Measurements from ENCODE around the gene BEST1. TPM values are rescaled to one million over a fixed set of nuclear protein-coding genes. Genes with fewer than 3 reads are reported as not detected.

BEST1 gene
- total RNA-seq, 1 donor from 2014 or later, result not detected

DNA sequence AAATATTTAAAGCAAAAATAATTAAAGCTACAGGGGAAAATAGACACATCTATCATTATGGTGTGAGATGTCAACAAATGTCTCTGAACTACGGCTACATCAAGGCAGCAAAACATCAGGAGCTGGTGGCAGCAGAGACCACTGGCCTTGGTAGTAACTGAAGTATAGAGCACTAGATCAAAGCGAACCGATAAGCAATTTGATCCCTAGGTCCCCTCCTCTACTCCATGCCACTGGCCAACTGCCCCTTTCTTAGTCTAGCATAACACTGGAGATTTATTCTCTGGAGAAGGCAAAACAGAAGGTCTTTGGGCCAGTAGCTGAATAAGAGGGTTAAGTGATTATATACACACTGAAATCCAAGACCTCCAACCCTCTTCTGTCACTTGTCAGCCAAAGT is 19.2 kb upstream of the BEST1 start:
- no peaks in the 10 kb centered on the region for H4K20me1 ChIP-seq (ENCODE audit: low read depth)
- Mint-ChIP-seq H3K4me3 (no peak overlapping the region), H3K27ac (no peak overlapping the region), H3K4me1 (peaks cover 4% of the 10 kb centered on the region), H3K9me3 (peaks cover 12% of the 10 kb centered on the region), H3K36me3 (no peaks in the 10 kb centered on the region), H3K27me3 (ENCODE audit: insufficient read depth, low read depth) (peaks cover 5% of the 10 kb centered on the region)
- DNase-seq (ENCODE audit: low spot score), result no peak
- H3K27me3 ChIP-seq, result no peaks in the 10 kb centered on the region
- no peak overlapping the region for H2AFZ ChIP-seq (replicated peaks)
- H3K4me1 ChIP-seq, result no peaks in the 10 kb centered on the region
- no peaks in the 10 kb centered on the region for H3F3A ChIP-seq (ENCODE audit: low read depth)
- H3K4me3 ChIP-seq, result no peak overlapping the region
- H3K4me2 ChIP-seq, result no peak overlapping the region
- no peak overlapping the region for H3K27ac ChIP-seq
- H3K36me3 ChIP-seq, result no peaks in the 10 kb centered on the region
- no peak overlapping the region for H3K9ac ChIP-seq
- no peaks in the 10 kb centered on the region for H3K9me3 ChIP-seq (ENCODE audit: low read depth)
- TF ChIP-seq, protein P1, sequence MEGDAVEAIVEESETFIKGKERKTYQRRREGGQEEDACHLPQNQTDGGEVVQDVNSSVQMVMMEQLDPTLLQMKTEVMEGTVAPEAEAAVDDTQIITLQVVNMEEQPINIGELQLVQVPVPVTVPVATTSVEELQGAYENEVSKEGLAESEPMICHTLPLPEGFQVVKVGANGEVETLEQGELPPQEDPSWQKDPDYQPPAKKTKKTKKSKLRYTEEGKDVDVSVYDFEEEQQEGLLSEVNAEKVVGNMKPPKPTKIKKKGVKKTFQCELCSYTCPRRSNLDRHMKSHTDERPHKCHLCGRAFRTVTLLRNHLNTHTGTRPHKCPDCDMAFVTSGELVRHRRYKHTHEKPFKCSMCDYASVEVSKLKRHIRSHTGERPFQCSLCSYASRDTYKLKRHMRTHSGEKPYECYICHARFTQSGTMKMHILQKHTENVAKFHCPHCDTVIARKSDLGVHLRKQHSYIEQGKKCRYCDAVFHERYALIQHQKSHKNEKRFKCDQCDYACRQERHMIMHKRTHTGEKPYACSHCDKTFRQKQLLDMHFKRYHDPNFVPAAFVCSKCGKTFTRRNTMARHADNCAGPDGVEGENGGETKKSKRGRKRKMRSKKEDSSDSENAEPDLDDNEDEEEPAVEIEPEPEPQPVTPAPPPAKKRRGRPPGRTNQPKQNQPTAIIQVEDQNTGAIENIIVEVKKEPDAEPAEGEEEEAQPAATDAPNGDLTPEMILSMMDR (IDR thresholded peaks at IDR 0.05), result no peak
- TF ChIP-seq EZH2phosphoT487 (IDR thresholded peaks at IDR 0.05), result no peak
- TF ChIP-seq EZH2 (IDR thresholded peaks at IDR 0.05), result no peak
- H3K79me2 ChIP-seq (ENCODE audit: low read depth), result no peaks in the 10 kb centered on the region

DNA sequence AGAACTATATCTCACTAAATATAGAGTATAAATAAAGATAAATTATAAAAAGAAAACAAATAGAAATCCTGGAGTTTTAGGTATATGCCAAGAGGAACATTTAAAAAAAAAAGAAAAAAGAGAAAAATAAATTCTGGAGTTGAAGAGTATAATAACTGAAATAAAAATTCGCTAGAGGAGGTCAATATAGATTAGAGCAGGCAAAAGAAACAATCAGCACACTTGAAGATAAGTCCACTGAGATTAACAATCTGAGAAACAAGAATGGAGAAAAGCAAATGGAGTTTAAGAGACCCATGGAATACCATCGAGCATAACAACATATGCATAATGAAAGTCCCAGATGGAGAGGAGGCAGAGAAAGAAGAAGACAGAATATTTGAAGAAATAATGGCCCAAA is 14.3 kb upstream of the BEST1 start:
- no peak overlapping the region for H3K9ac ChIP-seq
- TF ChIP-seq, protein P1 (IDR thresholded peaks at IDR 0.05), result no peak
- TF ChIP-seq EZH2phosphoT487 (IDR thresholded peaks at IDR 0.05) (no peak), EZH2 (IDR thresholded peaks at IDR 0.05) (no peak)
- DNase-seq (ENCODE audit: low spot score), result no peak
- no peak overlapping the region for H3K4me2 ChIP-seq
- peaks cover 2% of the 10 kb centered on the region for H3K27me3 Mint-ChIP-seq (ENCODE audit: insufficient read depth, low read depth)
- no peaks in the 10 kb centered on the region for H3K36me3 Mint-ChIP-seq
- H3K27me3 ChIP-seq, result no peaks in the 10 kb centered on the region
- no peaks in the 10 kb centered on the region for H3K79me2 ChIP-seq (ENCODE audit: low read depth)
- H3K27ac ChIP-seq, result no peak overlapping the region
- H3K9me3 ChIP-seq (ENCODE audit: low read depth), result peaks cover 5% of the 10 kb centered on the region
- H3F3A ChIP-seq (ENCODE audit: low read depth), result no peaks in the 10 kb centered on the region
- H2AFZ ChIP-seq (replicated peaks), result no peak overlapping the region
- peaks cover 20% of the 10 kb centered on the region for H3K9me3 Mint-ChIP-seq
- H3K27ac Mint-ChIP-seq, result no peak overlapping the region
- no peak overlapping the region for H3K4me3 Mint-ChIP-seq
- no peaks in the 10 kb centered on the region for H3K36me3 ChIP-seq
- H4K20me1 ChIP-seq (ENCODE audit: low read depth), result no peaks in the 10 kb centered on the region
- no peaks in the 10 kb centered on the region for H3K4me1 ChIP-seq
- H3K4me3 ChIP-seq, result no peak overlapping the region
- no peaks in the 10 kb centered on the region for H3K4me1 Mint-ChIP-seq

DNA sequence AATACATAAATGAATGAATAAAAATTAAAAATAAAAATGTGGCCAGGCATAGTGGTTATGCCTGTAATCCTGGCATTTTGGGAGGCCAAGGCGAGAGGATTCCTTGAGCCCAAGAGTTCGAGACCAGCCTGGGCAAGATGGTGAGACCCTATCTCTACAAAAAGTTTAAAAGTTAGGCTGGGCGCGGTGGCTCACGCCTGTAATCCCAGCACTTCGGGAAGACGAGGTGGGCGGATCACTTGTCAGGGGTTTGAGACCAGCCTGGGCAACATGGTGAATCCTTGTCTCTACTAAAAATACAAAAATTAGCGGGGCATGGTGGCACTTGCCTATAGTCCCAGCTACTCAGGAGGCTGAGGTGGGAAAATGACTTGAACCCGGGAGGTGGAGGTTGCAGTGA is 9.7 kb upstream of the BEST1 start:
- no peak overlapping the region for H3K4me3 Mint-ChIP-seq
- H3K27ac Mint-ChIP-seq, result no peak overlapping the region
- no peak for DNase-seq (ENCODE audit: low spot score)

More for the DNA sequence above, 9.7 kb upstream of the BEST1 start:
- H3F3A ChIP-seq (ENCODE audit: low read depth), result no peaks in the 10 kb centered on the region
- Mint-ChIP-seq H3K9me3 (peaks cover 14% of the 10 kb centered on the region), H3K4me1 (no peaks in the 10 kb centered on the region), H3K27me3 (ENCODE audit: insufficient read depth, low read depth) (peaks cover 9% of the 10 kb centered on the region), H3K36me3 (no peaks in the 10 kb centered on the region)
- H2AFZ ChIP-seq (replicated peaks), result no peak overlapping the region
- H3K27me3 ChIP-seq, result no peaks in the 10 kb centered on the region
- no peaks in the 10 kb centered on the region for H3K36me3 ChIP-seq
- H3K27ac ChIP-seq, result no peak overlapping the region
- H3K9ac ChIP-seq, result no peak overlapping the region
- H3K9me3 ChIP-seq (ENCODE audit: low read depth), result peaks cover 5% of the 10 kb centered on the region
- H3K4me1 ChIP-seq, result no peaks in the 10 kb centered on the region
- no peak overlapping the region for H3K4me3 ChIP-seq
- H3K4me2 ChIP-seq, result no peak overlapping the region
- TF ChIP-seq, protein P1 (IDR thresholded peaks at IDR 0.05), result no peak
- no peak for TF ChIP-seq EZH2phosphoT487 (IDR thresholded peaks at IDR 0.05)
- TF ChIP-seq EZH2 (IDR thresholded peaks at IDR 0.05), result no peak
- no peaks in the 10 kb centered on the region for H4K20me1 ChIP-seq (ENCODE audit: low read depth)
- H3K79me2 ChIP-seq (ENCODE audit: low read depth), result no peaks in the 10 kb centered on the region

All from neural progenitor cell (in vitro differentiated cells).